ENCODE data around the gene SAP30L. TPM values are rescaled to one million over a fixed set of nuclear protein-coding genes. Genes with fewer than 3 reads are reported as not detected.

The SAP30L gene
- total and polyA plus RNA-seq, 2 of the 13 experiments (the other 11 are each of a cell fraction or from before 2014, with no cell fraction given): 27.9 to 37.2 TPM

- Histone ChIP-seq H3K79me2 (ENCODE audit: insufficient read depth, low read length) (no peaks in the 10 kb centered on the region), H3K4me2 (ENCODE audit: low read depth, low read length) (no peak overlapping the region), H3K27me3 (ENCODE audit: control insufficient read depth in 1 of 2, insufficient read depth in 2 of 2, low read length in 2 of 2) (peaks cover 0 to 12% of the 10 kb centered on the region in 2 experiments; a peak in 2 of 5 replicates), H3K4me3 (replicated peaks in 1 of 3; ENCODE audit: insufficient read depth in 1 of 3, low read depth in 2 of 3, low read length in 3 of 3) (no peak overlapping the region), H3K36me3 (replicated peaks in 1 of 2; ENCODE audit: control insufficient read depth in 1 of 2, insufficient read depth in 2 of 2, low read length in 2 of 2) (no peaks in the 10 kb centered on the region), H3K4me1 (ENCODE audit: insufficient read depth, low read length) (no peaks in the 10 kb centered on the region), H3K27ac (ENCODE audit: extremely low read length, insufficient read depth, low read length) (no peak overlapping the region), H4K20me1 (ENCODE audit: insufficient read depth, low read length) (no peaks in the 10 kb centered on the region), H2AFZ (ENCODE audit: low read length) (no peak overlapping the region), H3K9ac (ENCODE audit: insufficient read depth, low read depth, low read length) (no peak overlapping the region), H3K9me3 (ENCODE audit: low read length) (no peaks in the 10 kb centered on the region)
- in situ Hi-C loops (cut with HindIII; ENCODE audit: extremely low pct_ligation_motif_present, low pct_unique_long_range_greater_than_20kb) (no loop called here), intact Hi-C loops (cut with micrococcal nuclease; ENCODE audit: unreplicated experiment) (no loop called here)
- peak; percentile 82 for ATAC-seq
- POLR2A ChIA-PET: no interaction called here
- CTCF ChIA-PET (ENCODE audit: low intra/inter-chr PET ratio, low total read pairs): no interaction called here
- BruUV-seq (replicated peaks): no TSS peak
- no peak for FAIRE-seq
- 47% methylated on average over 10 of the region's 10 CpGs for WGBS (ENCODE audit: low lambda C conversion rate)
- TF ChIP-seq CTCF (CRISPR knock-in tag; IDR thresholded peaks at IDR 0.05) (0 out of 2 replicates have a peak, but pooled peaks have one; percentile 4), ZNF569 (CRISPR knock-in tag; IDR thresholded peaks at IDR 0.05; ENCODE audit: borderline replicate concordance) (no peak)
- DNase-seq (ENCODE audit: low spot score): no peak
Measured at GRCh38 chr5:154505567-154505966, 59.8 kb downstream of the SAP30L start.

- ATAC-seq (peak; percentile 55; the same call in 2 of the 3 replicates), FAIRE-seq (no peak), DNase-seq (ENCODE audit: low spot score) (no peak)
- intact Hi-C loops (cut with micrococcal nuclease; ENCODE audit: unreplicated experiment): no loop called here
- 46% methylated on average over 5 of the region's 8 CpGs for WGBS (ENCODE audit: low lambda C conversion rate)
- H3K9ac ChIP-seq (ENCODE audit: insufficient read depth, low read depth, low read length): no peak overlapping the region
- no peaks in the 10 kb centered on the region for H3K36me3 ChIP-seq (replicated peaks in 1 of 2; ENCODE audit: control insufficient read depth in 1 of 2, insufficient read depth in 2 of 2, low read length in 2 of 2)
- H2AFZ ChIP-seq (ENCODE audit: low read length): no peak overlapping the region
- peaks cover 0 to 12% of the 10 kb centered on the region in 2 experiments; a peak in 2 of 5 replicates for H3K27me3 ChIP-seq (ENCODE audit: control insufficient read depth in 1 of 2, insufficient read depth in 2 of 2, low read length in 2 of 2)
- no TSS peak for BruUV-seq (replicated peaks)
- ChIA-PET CTCF (ENCODE audit: low intra/inter-chr PET ratio, low total read pairs) (no interaction called here), POLR2A (no interaction called here)
- no peaks in the 10 kb centered on the region for H3K9me3 ChIP-seq (ENCODE audit: low read length)
- H3K79me2 ChIP-seq (ENCODE audit: insufficient read depth, low read length): no peaks in the 10 kb centered on the region
- no peaks in the 10 kb centered on the region for H3K4me1 ChIP-seq (ENCODE audit: insufficient read depth, low read length)
- H3K4me2 ChIP-seq (ENCODE audit: low read depth, low read length): no peak overlapping the region
- TF ChIP-seq GABPA (IDR thresholded peaks at IDR 0.05; ENCODE audit: low read depth, low read length): 0 out of 2 replicates have a peak, but pooled peaks have one; percentile 8
- no peak for TF ChIP-seq GABPA (CRISPR knock-in tag; IDR thresholded peaks at IDR 0.05; ENCODE audit: low read depth)
- TF ChIP-seq ZBTB14 (CRISPR knock-in tag; IDR thresholded peaks at IDR 0.05): no peak
- in situ Hi-C loops (cut with HindIII; ENCODE audit: extremely low pct_ligation_motif_present, low pct_unique_long_range_greater_than_20kb): no loop called here
- H3K4me3 ChIP-seq (replicated peaks in 1 of 3; ENCODE audit: insufficient read depth in 1 of 3, low read depth in 2 of 3, low read length in 3 of 3): no peak overlapping the region
- H3K27ac ChIP-seq (ENCODE audit: extremely low read length, insufficient read depth, low read length): no peak overlapping the region
- H4K20me1 ChIP-seq (ENCODE audit: insufficient read depth, low read length): no peaks in the 10 kb centered on the region
Measured at GRCh38 chr5:154506049-154506715, 60.4 kb downstream of the SAP30L start.
